Testis (tissue), 2 donors: ENCODE measurements around the gene ANKRD55.

ENCODE experiments used
- POLR2A ChIP-seq: fragments of 450-650 bp; IDR thresholded peaks from one replicate; pipeline ENCODE4 v1.6.1; 2017; ENCODE audit warnings: antibody characterized with exemption, mild to moderate bottlenecking, moderate library complexity
- TF ChIP-seq, protein P1 (sequence below), 3 experiments: fragments of 450-650 bp in 2 of 3; fragments of 200-600 bp in 1 of 3; sonication (generic) in 1 of 3; IDR thresholded peaks; one replicate each; pipeline ENCODE4 v1.5.1; 2016 to 2019; ENCODE audit warnings: antibody characterized with exemption in 3 of 3, mild to moderate bottlenecking in 2 of 3, moderate library complexity in 1 of 3

DNA sequence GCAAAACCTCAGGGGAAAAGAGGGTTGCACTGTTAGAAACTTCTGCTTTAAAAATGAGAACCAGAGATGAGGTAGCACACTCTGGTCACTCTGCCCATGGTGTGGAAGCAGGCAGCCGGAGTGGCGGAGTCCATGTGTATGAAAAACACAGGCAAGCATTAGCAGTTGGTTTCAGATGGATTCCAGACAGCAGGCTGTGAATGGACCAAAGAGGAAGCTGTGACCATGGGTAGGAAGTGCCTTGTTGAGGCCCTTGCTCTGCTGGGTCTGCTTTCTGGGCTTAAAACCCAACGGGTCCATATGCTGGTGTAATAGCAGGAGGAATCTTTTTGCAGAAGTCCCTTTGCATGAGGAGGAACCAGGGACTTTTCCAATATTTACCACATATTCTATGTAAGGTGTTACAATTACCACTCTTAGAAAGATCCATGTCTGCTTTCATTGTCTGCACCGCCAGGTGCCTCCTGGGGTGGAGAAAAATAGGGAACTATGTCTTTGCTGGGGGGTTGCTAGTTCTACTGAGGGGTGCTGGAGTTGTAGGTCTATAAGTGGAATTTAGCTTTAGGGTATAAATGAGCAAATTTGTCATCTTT, 77.0 kb downstream of the ANKRD55 start:
- TF ChIP-seq, protein P1, sequence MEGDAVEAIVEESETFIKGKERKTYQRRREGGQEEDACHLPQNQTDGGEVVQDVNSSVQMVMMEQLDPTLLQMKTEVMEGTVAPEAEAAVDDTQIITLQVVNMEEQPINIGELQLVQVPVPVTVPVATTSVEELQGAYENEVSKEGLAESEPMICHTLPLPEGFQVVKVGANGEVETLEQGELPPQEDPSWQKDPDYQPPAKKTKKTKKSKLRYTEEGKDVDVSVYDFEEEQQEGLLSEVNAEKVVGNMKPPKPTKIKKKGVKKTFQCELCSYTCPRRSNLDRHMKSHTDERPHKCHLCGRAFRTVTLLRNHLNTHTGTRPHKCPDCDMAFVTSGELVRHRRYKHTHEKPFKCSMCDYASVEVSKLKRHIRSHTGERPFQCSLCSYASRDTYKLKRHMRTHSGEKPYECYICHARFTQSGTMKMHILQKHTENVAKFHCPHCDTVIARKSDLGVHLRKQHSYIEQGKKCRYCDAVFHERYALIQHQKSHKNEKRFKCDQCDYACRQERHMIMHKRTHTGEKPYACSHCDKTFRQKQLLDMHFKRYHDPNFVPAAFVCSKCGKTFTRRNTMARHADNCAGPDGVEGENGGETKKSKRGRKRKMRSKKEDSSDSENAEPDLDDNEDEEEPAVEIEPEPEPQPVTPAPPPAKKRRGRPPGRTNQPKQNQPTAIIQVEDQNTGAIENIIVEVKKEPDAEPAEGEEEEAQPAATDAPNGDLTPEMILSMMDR (IDR thresholded peaks at IDR 0.05): no peak
- no peak for TF ChIP-seq POLR2A
